Glomerular endothelial cell (primary cell): ENCODE measurements around the gene SPATA21. TPM values are rescaled to one million over a fixed set of nuclear protein-coding genes. Genes with fewer than 3 reads are reported as not detected.

ENCODE experiments used
- DNase-seq: peaks from one replicate; pipeline ENCODE4 v3.0.0-alpha.2; 2011; ENCODE audit warnings: low read depth, low spot score; ENCODE audit errors: extremely low read depth
- total RNA-seq: library from RNA; depleted of rRNA; stranded (reverse); fragments of >200 nt; gene quantifications from 2 replicates; pipeline ENCODE4 v1.2.3, GENCODE V29; 2015

The SPATA21 gene
- total RNA-seq, 1 donor from 2014 or later = not detected

GRCh38 chr1:16425125-16426025, 11.8 kb downstream of the SPATA21 start:
- DNase-seq = no peak

GRCh38 chr1:16422041-16422440, 15.2 kb downstream of the SPATA21 start:
- no peak for DNase-seq

- no peak for DNase-seq
Observed at GRCh38 chr1:16421201-16421600, 16.0 kb downstream of the SPATA21 start.

GRCh38 chr1:16420424-16421118, 16.7 kb downstream of the SPATA21 start:
- DNase-seq = no peak

- DNase-seq = no peak
Observed at GRCh38 chr1:16418823-16419425, 18.3 kb downstream of the SPATA21 start.

GRCh38 chr1:16413191-16413590, 24.0 kb downstream of the SPATA21 start:
- DNase-seq = no peak

- DNase-seq = no peak
Observed at GRCh38 chr1:16410803-16411202, 26.4 kb downstream of the SPATA21 start.

- no peak for DNase-seq
Observed at GRCh38 chr1:16409536-16410152, 27.6 kb downstream of the SPATA21 start.

- no peak for DNase-seq
Observed at GRCh38 chr1:16406868-16407267, 30.4 kb downstream of the SPATA21 start.

GRCh38 chr1:16405441-16405840, 31.8 kb downstream of the SPATA21 start:
- DNase-seq = no peak

- DNase-seq = no peak
Observed at GRCh38 chr1:16402742-16403141, 34.5 kb downstream of the SPATA21 start.

- DNase-seq = no peak
Observed at GRCh38 chr1:16398371-16398953, 38.8 kb downstream of the SPATA21 start.

- DNase-seq = no peak
Observed at GRCh38 chr1:16397120-16397519, 40.1 kb downstream of the SPATA21 start.

- DNase-seq = no peak
Observed at GRCh38 chr1:16396591-16396990, 40.6 kb downstream of the SPATA21 start.

GRCh38 chr1:16394977-16395376, 42.2 kb downstream of the SPATA21 start:
- no peak for DNase-seq

- no peak for DNase-seq
Observed at GRCh38 chr1:16393570-16394521, 43.4 kb downstream of the SPATA21 start.

GRCh38 chr1:16392740-16393569, 44.3 kb downstream of the SPATA21 start:
- DNase-seq = no peak

GRCh38 chr1:16391411-16391810, 45.8 kb downstream of the SPATA21 start:
- no peak for DNase-seq
